Measurements from ENCODE around the gene XYLT1.

The XYLT1 gene

DNA sequence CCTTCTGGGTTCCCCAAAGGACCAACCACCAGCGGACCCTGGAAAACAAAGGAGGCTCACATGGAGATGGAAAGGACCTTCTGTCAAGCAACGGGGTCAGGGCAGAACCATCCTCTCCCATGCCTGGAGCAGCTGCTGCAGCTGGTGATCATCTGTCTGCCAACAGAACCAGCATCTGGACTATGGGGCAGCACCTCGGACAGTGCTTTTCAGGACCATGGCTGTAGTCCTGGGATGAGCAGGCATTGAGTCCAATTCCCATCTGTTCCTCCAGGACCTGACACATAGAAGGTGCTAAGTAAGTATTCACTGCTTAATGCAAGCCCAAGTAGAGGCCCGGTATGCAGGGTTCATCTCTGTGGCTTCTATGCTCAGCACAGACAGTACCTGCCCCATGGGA, 304.7 kb downstream of the XYLT1 start:
- no peak for DNase-seq

DNA sequence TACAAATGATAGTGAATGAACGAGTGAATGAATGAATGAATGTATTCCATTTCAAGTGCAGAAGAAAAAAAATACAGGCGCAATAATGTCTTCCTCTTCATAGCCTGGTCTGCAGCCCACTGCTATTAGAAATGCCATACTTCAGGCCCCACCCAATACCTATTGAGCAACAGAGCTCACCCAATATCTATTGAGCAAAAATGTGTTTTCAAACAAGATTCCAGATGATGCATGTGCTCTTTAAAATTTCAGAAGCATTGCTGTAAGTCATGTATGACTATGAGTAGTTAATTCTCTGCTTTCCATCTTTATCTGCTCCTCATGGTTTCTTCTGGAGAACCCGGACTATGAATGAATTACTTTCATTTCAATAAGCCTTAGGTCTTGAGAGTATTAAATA, 308.2 kb downstream of the XYLT1 start:
- no peak for DNase-seq

GRCh38 chr16:17160920-17161431, 309.8 kb downstream of the XYLT1 start:
- no peak for DNase-seq

DNA sequence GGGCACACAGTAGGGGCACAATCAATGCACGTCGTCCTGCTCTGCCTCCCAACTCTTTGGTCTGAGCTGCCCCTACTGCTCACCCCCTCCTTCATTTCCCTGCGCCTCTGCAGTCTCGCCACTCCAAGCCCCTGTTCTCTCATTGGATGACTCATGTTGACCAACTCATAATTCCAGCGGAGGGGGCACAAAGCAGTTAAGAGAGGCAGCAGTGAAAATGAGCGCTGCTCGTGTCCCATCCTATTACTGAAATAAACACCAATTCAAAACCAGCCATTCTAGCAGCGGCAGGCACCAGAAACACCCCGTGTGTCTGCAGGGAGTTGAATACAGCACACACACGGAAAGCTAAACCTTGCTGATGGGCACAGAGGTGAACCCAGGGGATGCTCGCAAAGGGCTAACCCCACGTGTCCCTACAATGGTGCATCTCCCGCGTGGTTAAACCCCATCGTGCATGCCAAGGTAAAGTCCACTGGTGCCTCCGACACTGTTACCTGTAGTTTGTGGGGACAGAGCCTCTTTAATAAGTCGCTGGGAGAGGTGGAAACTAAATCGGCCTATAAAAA, 310.4 kb downstream of the XYLT1 start:
- no peak for DNase-seq

DNA sequence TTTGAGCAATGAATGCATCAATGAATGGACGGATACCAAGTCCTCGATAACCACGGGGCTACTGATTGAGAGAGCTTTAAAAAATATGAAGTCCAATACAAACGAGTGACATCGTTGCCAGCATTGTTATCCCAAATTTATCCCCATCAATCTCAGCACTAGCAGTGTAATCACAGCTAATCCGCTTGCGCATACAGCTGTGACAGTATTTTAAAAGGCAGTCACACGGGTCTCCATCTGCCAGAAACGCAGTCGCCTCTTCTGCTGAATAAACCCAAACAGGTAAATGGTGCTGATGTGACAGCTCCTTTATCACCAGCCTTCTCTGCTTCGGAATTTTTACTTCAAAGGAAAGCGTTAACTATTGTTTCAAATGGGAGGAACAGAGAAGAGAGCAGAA, 311.1 kb downstream of the XYLT1 start:
- DNase-seq, result no peak

DNA sequence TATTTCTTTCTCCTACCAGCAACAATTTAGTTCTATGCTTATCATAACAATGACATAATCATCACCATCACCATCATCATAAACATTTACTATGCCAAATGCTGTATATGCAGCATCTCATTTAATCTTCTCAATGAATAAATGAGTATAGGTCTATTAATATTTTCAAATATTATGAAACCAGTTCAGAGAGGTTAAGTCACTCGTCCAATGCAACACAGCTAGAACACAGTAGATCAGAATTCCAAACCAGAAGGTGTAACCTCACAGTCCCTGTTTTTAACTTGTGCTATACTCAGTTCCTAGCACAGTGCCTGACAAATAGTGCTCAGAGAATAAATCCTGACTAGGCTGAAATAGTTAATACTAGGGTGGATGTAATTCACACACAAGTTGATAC, 314.8 kb downstream of the XYLT1 start:
- no peak for DNase-seq

DNA sequence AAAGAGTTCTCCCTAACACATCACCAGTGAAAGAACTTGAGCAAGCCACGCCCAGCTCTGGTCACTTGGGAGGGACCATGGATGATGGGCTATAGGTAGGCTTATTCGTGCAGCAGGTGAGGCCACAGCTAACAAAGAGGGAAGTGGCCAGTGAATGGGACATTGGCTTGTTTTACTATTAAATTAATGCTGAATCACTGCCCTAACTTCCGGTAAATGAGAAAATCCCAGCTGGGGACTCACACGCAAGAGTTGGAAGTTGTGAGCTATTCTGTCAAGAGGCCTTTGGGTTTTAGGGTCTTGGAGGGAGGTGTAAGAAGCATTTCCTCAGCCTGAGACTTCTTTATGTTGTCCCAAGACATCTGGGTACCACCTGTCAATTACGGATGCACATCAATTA, 315.3 kb downstream of the XYLT1 start:
- no peak for DNase-seq

DNA sequence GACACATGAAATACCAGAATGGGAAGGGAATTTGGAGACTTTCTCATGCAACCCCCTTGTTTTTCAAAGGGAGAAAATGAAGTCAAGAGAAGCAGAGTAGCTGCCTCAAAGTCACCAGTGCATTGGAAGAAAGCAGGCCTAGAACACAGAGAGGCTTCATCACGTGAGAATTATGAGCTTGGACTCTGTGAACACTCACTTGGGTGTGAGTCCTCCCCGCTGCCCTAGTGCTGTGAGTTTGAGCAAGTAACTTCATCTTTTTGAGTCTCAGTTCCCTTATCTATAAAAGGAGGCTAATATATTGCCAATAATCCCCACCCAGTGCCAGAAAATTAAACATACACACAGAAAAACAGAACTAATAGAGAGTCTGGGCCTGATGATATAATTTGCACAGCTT, 315.8 kb downstream of the XYLT1 start:
- no peak for DNase-seq

DNA sequence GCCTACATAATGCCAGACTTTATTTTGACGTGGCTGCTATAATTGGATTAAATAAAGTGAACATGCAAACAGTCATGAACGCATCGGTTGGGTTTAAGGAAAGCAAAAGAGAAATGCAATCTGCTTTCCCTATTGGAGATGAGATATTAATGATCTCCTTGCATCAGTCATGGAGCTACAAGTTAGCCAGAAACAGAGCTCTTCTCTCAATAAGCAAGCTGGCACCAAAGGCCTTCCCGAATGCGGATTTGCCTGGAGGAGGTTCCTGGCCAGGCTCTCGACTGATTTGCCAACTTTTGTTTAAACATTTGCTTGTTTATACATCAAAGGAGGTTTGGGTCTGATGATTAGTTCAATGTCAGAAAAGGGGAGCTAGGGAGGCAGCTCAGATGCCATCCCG, 318.4 kb downstream of the XYLT1 start:
- no peak for DNase-seq

DNA sequence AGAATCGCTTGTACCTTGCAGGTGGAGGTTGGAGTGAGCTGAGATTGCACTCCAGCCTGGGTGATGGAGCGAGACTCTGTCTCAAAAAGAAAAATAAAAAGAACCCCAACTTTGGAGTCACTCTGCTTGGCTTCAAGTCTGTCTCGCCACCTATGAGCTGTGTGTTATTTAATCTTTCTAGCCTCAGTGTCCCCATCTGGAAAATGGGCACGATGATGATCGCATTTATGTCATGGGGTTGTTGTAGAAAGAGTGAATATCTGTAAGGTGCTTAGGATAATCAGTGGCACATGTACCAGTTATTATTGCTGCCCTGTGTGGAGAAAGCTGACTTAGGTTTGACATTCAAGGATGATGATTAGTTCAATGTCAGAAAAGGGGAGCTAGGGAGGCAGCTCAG, 319.4 kb downstream of the XYLT1 start:
- DNase-seq, result no peak

DNA sequence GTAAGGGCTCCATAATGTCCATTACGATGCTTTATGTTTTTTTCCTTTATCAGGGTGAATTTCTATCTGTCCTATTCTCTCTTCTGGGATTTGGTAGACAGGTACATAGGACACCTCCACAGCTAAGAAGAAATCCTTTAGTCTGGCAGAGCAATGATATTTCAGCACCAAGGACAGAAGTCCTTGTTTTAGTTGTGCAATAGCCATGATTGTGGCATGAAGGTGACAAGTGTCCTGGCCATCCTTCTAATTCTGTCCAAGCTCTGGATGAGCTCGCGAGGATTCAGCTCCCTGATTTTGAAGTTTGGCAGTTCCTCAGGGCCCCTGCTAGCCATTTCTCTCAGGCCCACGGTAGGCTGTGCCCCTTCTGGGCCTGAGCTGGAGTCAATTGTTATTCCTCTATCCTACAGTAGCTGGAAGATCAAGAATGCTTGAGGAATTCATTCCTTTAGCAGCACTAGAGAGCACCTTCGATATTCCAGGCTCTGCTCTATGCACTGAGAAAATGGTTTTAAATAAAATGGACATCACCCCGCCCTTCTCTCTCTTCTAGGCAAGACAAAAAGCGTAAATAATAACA, 320.8 kb downstream of the XYLT1 start:
- DNase-seq, result peak; percentile 13

GRCh38 chr16:17147942-17148341, 322.8 kb downstream of the XYLT1 start:
- DNase-seq, result no peak

DNA sequence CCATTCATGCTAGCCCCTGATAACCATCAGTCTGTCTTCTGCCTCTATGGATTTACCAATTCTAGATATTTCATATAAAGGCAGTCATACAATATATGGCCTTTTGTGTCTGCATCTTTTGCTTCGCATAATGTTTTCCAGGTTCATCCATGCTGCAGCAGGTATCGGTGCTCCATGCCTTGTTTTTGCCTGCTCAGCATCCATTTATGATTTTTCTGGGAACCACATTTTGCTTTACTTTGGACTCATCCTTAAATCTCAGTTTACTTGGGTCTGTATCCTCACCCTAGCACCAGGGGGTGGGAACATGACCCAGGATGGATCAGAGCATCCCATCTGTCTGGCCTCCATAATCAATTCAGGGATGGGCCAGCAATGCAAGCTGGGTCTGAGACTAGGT, 325.7 kb downstream of the XYLT1 start:
- no peak for DNase-seq

DNA sequence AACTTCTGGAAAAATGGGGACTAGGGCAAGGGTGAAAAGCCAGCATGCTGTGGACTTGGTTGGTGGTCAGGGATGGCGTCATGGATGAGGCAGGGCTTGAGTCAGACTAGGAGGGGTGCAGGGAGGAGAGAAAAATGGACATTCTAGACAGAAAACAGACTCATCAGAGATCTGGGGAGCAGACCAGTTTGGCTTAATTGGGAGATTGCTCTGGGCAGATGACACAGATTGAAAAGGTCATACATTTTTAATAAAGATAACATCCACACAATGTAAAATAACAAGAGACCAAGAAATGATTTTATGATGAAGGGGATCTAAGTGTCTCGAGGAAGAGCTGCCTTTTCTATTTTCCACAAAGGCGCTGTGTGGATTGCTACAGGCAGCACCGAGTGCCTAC, 326.3 kb downstream of the XYLT1 start:
- no peak for DNase-seq

DNA sequence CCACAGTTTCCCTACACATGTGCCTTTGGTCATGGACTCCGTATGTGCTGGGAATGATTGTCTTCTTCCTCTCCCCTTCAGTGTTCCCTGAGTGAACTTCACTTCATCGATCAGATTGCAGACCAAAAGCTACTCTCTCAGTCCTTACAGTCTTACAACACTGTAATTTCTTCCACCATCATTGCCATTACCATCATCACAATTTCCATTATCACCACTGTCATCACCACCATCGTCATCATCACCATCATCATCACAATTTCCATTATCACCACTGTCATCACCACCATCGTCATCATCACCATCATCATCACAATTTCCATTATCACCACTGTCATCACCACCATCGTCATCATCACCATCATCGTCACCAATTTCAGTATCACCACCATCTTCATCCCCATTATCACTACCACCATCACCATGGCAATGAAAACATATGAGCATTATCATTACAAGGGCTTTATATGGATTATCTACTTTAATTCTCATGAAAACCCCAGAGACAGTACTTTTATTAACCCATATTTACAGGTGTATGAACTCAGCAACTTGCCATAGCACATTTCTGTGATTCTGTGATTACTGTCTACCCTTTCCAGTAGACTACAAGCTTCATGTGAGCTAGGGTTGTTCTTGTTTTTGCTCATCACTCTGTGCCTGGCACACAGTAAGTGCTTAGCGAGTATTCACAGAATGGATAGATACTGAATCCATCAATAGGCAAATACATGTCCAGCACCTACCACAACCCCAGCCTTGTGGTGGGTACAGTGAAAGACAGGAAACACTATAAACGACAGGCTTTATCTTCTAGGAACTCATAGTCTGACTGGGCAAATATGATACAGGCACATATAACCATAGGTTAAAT, 327.0 kb downstream of the XYLT1 start:
- DNase-seq, result no peak

DNA sequence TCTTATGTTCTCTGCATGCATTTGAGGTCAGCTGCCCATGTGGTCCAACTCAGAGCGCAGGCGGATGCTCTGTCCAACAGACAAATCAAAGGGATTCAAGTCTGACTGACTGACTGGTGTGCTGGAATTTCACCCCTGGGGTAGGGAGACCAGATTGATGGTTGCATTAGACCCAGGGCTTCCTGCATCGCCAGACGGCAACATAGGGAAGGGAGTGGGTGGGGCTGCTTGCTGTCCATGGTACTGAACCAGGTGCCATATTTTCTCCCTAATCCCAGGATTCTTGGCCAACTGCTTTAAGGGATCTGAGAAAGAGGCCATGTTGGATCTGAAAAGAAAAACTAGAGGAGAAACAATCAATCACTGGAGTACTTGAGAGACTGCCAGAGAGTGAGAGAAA, 332.0 kb downstream of the XYLT1 start:
- DNase-seq, result peak; percentile 1

DNA sequence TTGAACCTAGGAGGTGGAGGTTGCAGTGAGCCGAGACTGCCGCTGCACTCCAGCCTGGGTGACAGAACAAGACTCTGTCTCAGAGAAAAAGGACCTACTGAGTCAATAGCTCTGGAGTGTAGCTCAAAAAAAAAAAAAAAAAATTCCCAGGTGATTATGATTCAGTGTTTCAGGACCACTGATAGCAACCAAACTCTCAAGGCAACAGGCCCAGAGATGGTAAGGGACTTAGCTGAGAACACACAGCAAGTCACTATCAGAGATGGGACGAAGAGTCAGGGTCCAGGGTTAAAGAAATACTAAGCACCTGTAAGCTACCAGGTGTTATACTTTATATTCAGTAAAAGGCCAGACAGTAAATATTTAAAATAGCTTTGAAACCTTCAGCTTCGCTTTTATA, 335.3 kb downstream of the XYLT1 start:
- DNase-seq, result no peak

DNA sequence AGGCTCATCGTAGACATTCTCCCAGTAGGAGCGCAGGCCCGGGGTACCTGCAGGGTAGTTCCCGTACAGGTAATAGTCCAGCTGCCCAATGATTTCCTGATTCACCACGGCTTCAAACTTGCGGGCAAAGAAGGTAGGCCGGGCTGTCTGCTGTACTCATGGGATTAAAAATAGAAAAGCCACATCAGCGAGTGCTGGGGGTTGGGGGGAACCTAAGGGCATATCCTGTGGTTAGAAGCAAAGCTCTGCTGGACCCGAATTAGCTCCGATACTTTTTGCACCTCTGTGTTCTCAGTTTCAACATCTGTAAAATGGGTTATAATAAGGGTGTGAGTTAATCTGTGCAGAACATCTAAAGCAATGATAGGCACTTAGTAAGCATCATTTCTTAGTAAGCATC, 336.2 kb downstream of the XYLT1 start:
- no peak for DNase-seq

- DNase-seq, result no peak
These were observed 336.9 kb downstream of the XYLT1 start for GRCh38 chr16:17133851-17134250.

DNA sequence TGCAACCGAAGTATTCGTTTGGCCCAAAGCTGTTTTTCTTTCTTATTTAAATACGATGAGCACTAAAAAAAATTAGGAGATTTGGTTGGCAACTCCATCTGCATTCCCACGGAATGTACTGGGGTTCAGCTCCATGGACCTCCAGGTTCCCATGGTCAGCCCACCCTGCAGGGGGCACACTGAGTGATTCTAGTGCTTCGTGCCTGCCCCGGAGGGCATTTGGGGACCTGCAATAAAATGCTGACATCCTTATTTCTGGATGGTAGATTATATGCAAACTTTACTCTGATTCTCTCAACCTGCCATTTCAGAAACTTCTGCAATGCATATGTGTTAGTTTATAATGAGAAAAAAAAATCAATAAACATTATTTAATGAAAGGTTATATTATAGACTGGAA, 339.4 kb downstream of the XYLT1 start:
- DNase-seq, result no peak

DNA sequence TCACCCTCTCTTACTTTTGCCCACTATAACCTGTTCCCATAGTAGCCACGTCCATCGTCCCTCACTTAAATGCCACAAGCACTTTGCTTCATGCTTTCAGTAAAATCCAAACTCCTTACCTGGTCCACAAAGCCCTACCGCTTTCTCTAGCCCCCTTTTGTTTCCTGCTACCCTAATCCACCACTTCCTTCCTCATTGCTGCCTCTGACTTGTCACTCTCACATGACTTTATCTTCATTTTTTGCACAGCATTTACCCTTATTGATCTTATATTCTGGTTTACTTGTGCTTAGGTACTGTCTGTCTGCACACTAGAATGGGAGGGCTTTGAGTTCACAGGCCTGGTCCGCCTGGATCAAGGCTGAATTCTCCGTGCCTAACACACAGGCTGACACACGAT, 340.0 kb downstream of the XYLT1 start:
- no peak for DNase-seq

- DNase-seq, result no peak
These were observed 340.8 kb downstream of the XYLT1 start for GRCh38 chr16:17129971-17130370.

DNA sequence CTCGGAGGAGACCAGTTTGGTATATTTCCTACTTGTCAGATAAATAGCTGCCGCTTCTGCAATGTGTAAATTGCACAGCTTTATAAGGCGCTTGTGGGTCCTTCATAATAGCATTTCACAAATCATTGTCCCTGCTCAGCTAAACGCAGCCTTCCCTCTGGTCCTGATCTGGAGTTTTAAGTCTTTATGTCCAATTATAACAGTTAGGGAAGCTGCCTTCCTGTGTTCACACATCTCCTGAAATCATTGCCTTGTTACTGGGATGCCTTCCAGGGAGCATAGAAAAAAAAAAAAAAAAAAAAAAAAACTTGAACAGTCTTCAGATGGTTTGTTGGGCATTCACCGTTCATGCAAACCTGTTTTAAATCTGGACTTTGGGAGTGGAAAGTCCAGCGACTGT, 342.0 kb downstream of the XYLT1 start:
- no peak for DNase-seq

DNA sequence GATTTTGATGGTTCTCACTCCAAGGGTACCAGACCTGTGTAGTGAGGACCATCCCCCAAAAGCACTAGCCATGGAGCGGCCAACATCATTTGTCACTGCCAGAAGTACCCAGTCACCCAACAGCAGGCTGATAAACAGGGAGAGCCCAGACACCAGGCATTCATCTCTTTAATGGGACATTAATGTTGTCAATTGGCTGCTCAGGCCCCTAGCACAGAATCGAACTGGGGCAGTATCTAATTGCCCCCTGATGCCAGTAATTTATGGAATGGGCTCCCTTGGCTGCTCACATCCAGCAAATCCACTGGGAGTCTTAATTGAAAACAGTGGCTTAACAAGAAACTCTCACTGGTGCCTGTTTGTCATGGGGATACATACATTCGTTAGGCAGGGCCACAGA, 344.6 kb downstream of the XYLT1 start:
- DNase-seq, result no peak
